ENCODE measurements around the gene MDFI. TPM values are rescaled to one million over a fixed set of nuclear protein-coding genes. Genes with fewer than 3 reads are reported as not detected.

MDFI gene
- total and polyA plus RNA-seq, 9 of the 15 experiments (the other 6 are each of a cell fraction or from before 2014, with no cell fraction given), result not detected

- 22% methylated on average over 6 of the region's 6 CpGs for WGBS (ENCODE audit: insufficient coverage, low coverage, missing lambda C conversion rate)
- no peak for FAIRE-seq
- H3K4me2 ChIP-seq (ENCODE audit: insufficient read depth, low read length), result no peak overlapping the region
Observed at GRCh38 chr6:41635365-41635764, 2.9 kb upstream of the MDFI start.

More at GRCh38 chr6:41635365-41635764, 2.9 kb upstream of the MDFI start:
- no peaks in the 10 kb centered on the region for H3K9me3 ChIP-seq (replicated peaks; ENCODE audit: control insufficient read depth, insufficient read depth, low read depth, low read length)
- no peak overlapping the region for H3K9ac ChIP-seq (ENCODE audit: insufficient read depth in 1 of 2, low read depth in 2 of 2, low read length in 2 of 2)
- no peak for TF ChIP-seq MXI1 (IDR thresholded peaks at IDR 0.05; ENCODE audit: low read depth, low read length)
- TF ChIP-seq ZNF79 (CRISPR knock-in tag; IDR thresholded peaks at IDR 0.05; ENCODE audit: low read depth), result no peak
- TF ChIP-seq E2F3 (CRISPR knock-in tag; IDR thresholded peaks at IDR 0.05), result no peak
- no peak for TF ChIP-seq ZSCAN29 (IDR thresholded peaks at IDR 0.05)
- TF ChIP-seq SMAD2 (IDR thresholded peaks at IDR 0.05; ENCODE audit: low read depth, low read length), result no peak
- TF ChIP-seq ZNF212 (CRISPR knock-in tag; IDR thresholded peaks at IDR 0.05), result no peak
- no peak for TF ChIP-seq NFATC3 (IDR thresholded peaks at IDR 0.05)
- TF ChIP-seq SLC30A9 (CRISPR knock-in tag; IDR thresholded peaks at IDR 0.05), result no peak
- TF ChIP-seq MCM5 (IDR thresholded peaks at IDR 0.05; ENCODE audit: low read depth), result no peak
- no peak for TF ChIP-seq ZMIZ1 (IDR thresholded peaks at IDR 0.05; ENCODE audit: low read depth in 2 of 2, low read length in 2 of 2)
- ChIA-PET CTCF (ENCODE audit: low intra/inter-chr PET ratio) (no interaction called here), POLR2A (no interaction called here)
- H3K27ac ChIP-seq (ENCODE audit: extremely low read depth, low read depth, low read length), result no peak overlapping the region
- BruUV-seq (replicated peaks), result no TSS peak
- peaks cover 74 to 84% of the 10 kb centered on the region in 2 experiments for H3K27me3 ChIP-seq (ENCODE audit: control insufficient read depth in 2 of 2, insufficient read depth in 2 of 2, low read length in 2 of 2)
- no peaks in the 10 kb centered on the region for H3K9me1 ChIP-seq (ENCODE audit: control insufficient read depth, insufficient read depth, low read length)
- DNase-seq (ENCODE audit: extremely low read depth in 1 of 4, low spot score in 3 of 4), result no peak
- H3K79me2 ChIP-seq (ENCODE audit: control insufficient read depth, insufficient read depth, low read length), result no peaks in the 10 kb centered on the region
- H2AFZ ChIP-seq (ENCODE audit: low read depth, low read length), result no peak overlapping the region
- no peak for ATAC-seq
- intact Hi-C loops (cut with micrococcal nuclease), result no loop called here
- peaks cover 7% of the 10 kb centered on the region; the same call in 1 of the 2 replicates for H4K20me1 ChIP-seq (replicated peaks; ENCODE audit: control insufficient read depth, insufficient read depth, low read length)
- H3K4me1 ChIP-seq (replicated peaks in 1 of 2; ENCODE audit: control insufficient read depth in 2 of 2, insufficient read depth in 2 of 2, low read length in 2 of 2), result peaks cover 0 to 21% of the 10 kb centered on the region in 2 experiments; a peak in 1 of 5 replicates
- in situ Hi-C loops (cut with MboI), result no loop called here
- no peaks in the 10 kb centered on the region for H3K36me3 ChIP-seq (ENCODE audit: control insufficient read depth, insufficient read depth, low read length)
- H3K4me3 ChIP-seq, result no peak overlapping the region
